ENCODE results near the gene PSMG3. TPM values are rescaled to one million over a fixed set of nuclear protein-coding genes. Genes with fewer than 3 reads are reported as not detected.

PSMG3 gene
- polyA plus RNA-seq, 2 of the 4 experiments (the other 2 are of a cell fraction) = 75.9 to 89.3 TPM

GRCh38 chr7:1554333-1555045 lies 15.3 kb downstream of the PSMG3 start:
- ATAC-seq (no peak; a peak in 1 of 6 replicates), FAIRE-seq (no peak), DNase-seq (ENCODE audit: low read depth in 1 of 2, low spot score in 1 of 2) (no peak)
- TF ChIP-seq BHLHE40 (IDR thresholded peaks at IDR 0.05; ENCODE audit: low read depth, low read length) (no peak), HOXB13 (CRISPR knock-in tag; IDR thresholded peaks at IDR 0.05; ENCODE audit: low read depth) (no peak), HMGXB4 (CRISPR knock-in tag; IDR thresholded peaks at IDR 0.05; ENCODE audit: borderline replicate concordance) (no peak), RCOR1 (IDR thresholded peaks at IDR 0.05; ENCODE audit: low read depth, low read length) (0 out of 2 replicates have a peak, but pooled peaks have one; percentile 54), CHD2 (IDR thresholded peaks at IDR 0.05; ENCODE audit: low read length, partially characterized antibody) (peak; percentile 2), KDM1A (IDR thresholded peaks at IDR 0.05; ENCODE audit: low read depth) (peak; percentile 99), NFE2L2 (conservative IDR thresholded peaks at IDR 0.05; ENCODE audit: low read length) (no peak), HDAC2 (IDR thresholded peaks at IDR 0.05) (peak; percentile 92; the same call in 1 of the 2 replicates), NPAS2 (CRISPR knock-in tag; IDR thresholded peaks at IDR 0.05; ENCODE audit: borderline replicate concordance) (no peak), NR3C1 (IDR thresholded peaks at IDR 0.05) (no peak), USF2 (IDR thresholded peaks at IDR 0.05) (no peak), CHD4 (IDR thresholded peaks at IDR 0.05; ENCODE audit: borderline replicate concordance) (peak; percentile 79; the same call in 1 of the 2 replicates), POLR2AphosphoS2 (conservative IDR thresholded peaks at IDR 0.05; ENCODE audit: low read length) (no peak)
- Histone ChIP-seq H3K4me1 (peaks cover 40% of the 10 kb centered on the region), H3K4me3 (peak overlapping the region; percentile 55), H3K27ac (peak overlapping the region; percentile 97 to 99), H3K4me2 (peak overlapping the region; percentile 94), H3K9me3 (no peaks in the 10 kb centered on the region)
- WGBS (ENCODE audit: missing lambda C conversion rate) = 74% methylated on average over 20 of the region's 20 CpGs
- POLR2A ChIA-PET = interaction anchor here (2.6 kb wide), 1 partner anchor 9 kb away, joined by 24 read pairs; no protein-coding TSS in a partner anchor
- CTCF ChIA-PET = interaction anchor here (0.8 to 9.5 kb wide), 9 partner anchors 8 to 361 kb away, joined by 3 to 204 read pairs (median 5); no protein-coding TSS in a partner anchor

- TF ChIP-seq ZFP36 (IDR thresholded peaks at IDR 0.05; ENCODE audit: borderline replicate concordance, partially characterized antibody) (peak; percentile 83), ZC3H11A (IDR thresholded peaks at IDR 0.05) (no peak)
- peak overlapping the region; percentile 55; the same call in 1 of the 3 replicates for H3K4me3 ChIP-seq
- 94% methylated on average over 25 of the region's 28 CpGs for WGBS (ENCODE audit: missing lambda C conversion rate)
- peaks cover 38% of the 10 kb centered on the region for H3K4me1 ChIP-seq
- ATAC-seq (no peak), FAIRE-seq (no peak), DNase-seq (ENCODE audit: low read depth in 1 of 2, low spot score in 1 of 2) (peak in 1 of 2 experiments; percentile 44)
- no peaks in the 10 kb centered on the region for H3K9me3 ChIP-seq
- ChIA-PET POLR2A (no interaction called here), CTCF (interaction anchor here (1.0 to 9.5 kb wide), 5 partner anchors 9 to 80 kb away, joined by 3 to 204 read pairs (median 16); no protein-coding TSS in a partner anchor)
- H3K4me2 ChIP-seq = peak overlapping the region; percentile 94
- H3K27ac ChIP-seq = peak overlapping the region; percentile 97 to 99
Observed at GRCh38 chr7:1553512-1554210, 16.2 kb downstream of the PSMG3 start.

DNA sequence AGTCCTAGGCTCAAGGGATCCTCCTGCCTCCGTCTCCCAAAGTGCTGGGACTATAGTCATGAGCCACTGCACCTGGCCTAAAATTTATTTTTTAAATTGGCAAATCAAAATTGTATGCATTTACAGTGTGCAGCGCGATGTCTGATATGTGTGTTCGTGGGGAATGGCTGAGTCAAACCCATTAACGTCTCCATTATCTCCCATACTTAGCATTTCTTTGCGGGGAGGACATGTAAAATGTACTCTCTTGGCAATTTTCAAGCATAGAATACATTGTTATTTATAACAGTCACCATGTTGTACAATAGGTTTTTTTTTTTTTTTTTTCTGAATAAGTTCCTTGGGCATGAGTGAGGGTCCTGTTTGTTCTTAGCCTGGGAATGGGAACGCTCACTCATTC lies 17.6 kb downstream of the PSMG3 start:
- CTCF ChIA-PET = interaction anchor here (7.1 to 9.5 kb wide), 2 partner anchors 12 to 44 kb away, joined by 103 to 204 read pairs; no protein-coding TSS in a partner anchor
- Histone ChIP-seq H3K27ac (0 out of 6 replicates have a peak overlapping the region, but pooled peaks of 1 of the 2 experiments have one; percentile 15), H3K4me2 (no peak overlapping the region), H3K4me3 (no peak overlapping the region), H3K4me1 (peaks cover 39% of the 10 kb centered on the region), H3K9me3 (no peaks in the 10 kb centered on the region)
- POLR2A ChIA-PET = no interaction called here
- no peak for FAIRE-seq
- no peak for DNase-seq (ENCODE audit: low read depth in 1 of 2, low spot score in 1 of 2)
- WGBS (ENCODE audit: missing lambda C conversion rate) = 90% methylated on average over 7 of the region's 7 CpGs
- TF ChIP-seq RFX5 (IDR thresholded peaks at IDR 0.05) = no peak
- TF ChIP-seq KDM1A (IDR thresholded peaks at IDR 0.05; ENCODE audit: low read depth) = no peak
- TF ChIP-seq, protein P1, sequence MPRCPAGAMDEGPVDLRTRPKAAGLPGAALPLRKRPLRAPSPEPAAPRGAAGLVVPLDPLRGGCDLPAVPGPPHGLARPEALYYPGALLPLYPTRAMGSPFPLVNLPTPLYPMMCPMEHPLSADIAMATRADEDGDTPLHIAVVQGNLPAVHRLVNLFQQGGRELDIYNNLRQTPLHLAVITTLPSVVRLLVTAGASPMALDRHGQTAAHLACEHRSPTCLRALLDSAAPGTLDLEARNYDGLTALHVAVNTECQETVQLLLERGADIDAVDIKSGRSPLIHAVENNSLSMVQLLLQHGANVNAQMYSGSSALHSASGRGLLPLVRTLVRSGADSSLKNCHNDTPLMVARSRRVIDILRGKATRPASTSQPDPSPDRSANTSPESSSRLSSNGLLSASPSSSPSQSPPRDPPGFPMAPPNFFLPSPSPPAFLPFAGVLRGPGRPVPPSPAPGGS (IDR thresholded peaks at IDR 0.05) = no peak
- ATAC-seq = no peak
